GM12878 (cell line): Measurements from ENCODE around the gene GNPTAB. TPM values are rescaled to one million over a fixed set of nuclear protein-coding genes. Genes with fewer than 3 reads are reported as not detected.

ENCODE experiments used
- BCL11A ChIP-seq: IDR thresholded peaks from 2 replicates; pipeline ENCODE4 v1.6.1; 2011; ENCODE audit warnings: low read depth, low read length
- CHD1 ChIP-seq: IDR thresholded peaks from 2 replicates; pipeline ENCODE4 v1.6.1; 2012; ENCODE audit warnings: low read depth, low read length, improper control_type of control experiment
- EED ChIP-seq: sonication (generic); IDR thresholded peaks from 2 replicates; pipeline ENCODE4 v1.6.1; 2016; ENCODE audit warnings: antibody characterized with exemption, low read depth
- ETV6 ChIP-seq, 2 experiments: fragments of 450-650 bp in 1 of 2; IDR thresholded peaks in 1 of 2; conservative IDR thresholded peaks in 1 of 2; 2 replicates each; pipeline ENCODE4 v1.6.1; 2014; ENCODE audit warnings: antibody characterized with exemption in 1 of 2, borderline replicate concordance in 1 of 2, low read depth in 1 of 2, mild to moderate bottlenecking in 1 of 2, moderate library complexity in 1 of 2
- FOXM1 ChIP-seq: IDR thresholded peaks from 2 replicates; pipeline ENCODE4 v1.6.1; 2012; ENCODE audit warnings: low read depth, mild to moderate bottlenecking, inconsistent platforms, low read length, moderate library complexity
- HDAC2 ChIP-seq: fragments of 200-600 bp; sonication (generic); IDR thresholded peaks from 2 replicates; pipeline ENCODE4 v1.6.1; 2017
- HDGF ChIP-seq: fragments of 450-650 bp; IDR thresholded peaks from 2 replicates; pipeline ENCODE4 v1.6.1; 2016; ENCODE audit warnings: antibody characterized with exemption
- LARP7 ChIP-seq: fragments of 450-650 bp; IDR thresholded peaks from 2 replicates; pipeline ENCODE4 v1.6.1; 2017; ENCODE audit warnings: mild to moderate bottlenecking
- NFYA ChIP-seq: IDR thresholded peaks from 2 replicates; pipeline ENCODE4 v1.6.1; 2011; ENCODE audit warnings: low read depth, mild to moderate bottlenecking, low read length, improper control_type of control experiment, borderline replicate concordance
- NR2F1 ChIP-seq: fragments of 450-650 bp; conservative IDR thresholded peaks from 2 replicates; pipeline ENCODE4 v1.6.1; 2017; ENCODE audit warnings: mild to moderate bottlenecking
- POLR2AphosphoS5 ChIP-seq: IDR thresholded peaks from 2 replicates; pipeline ENCODE4 v1.6.1; 2011; ENCODE audit warnings: mild to moderate bottlenecking, low read length, inconsistent platforms
- RAD21 ChIP-seq: IDR thresholded peaks from 2 replicates; pipeline ENCODE4 v1.6.1; 2011; ENCODE audit warnings: mild to moderate bottlenecking, low read depth, low read length, moderate library complexity; ENCODE audit not compliant: insufficient read depth
- SREBF2 ChIP-seq: IDR thresholded peaks from 2 replicates; pipeline ENCODE4 v1.6.1; 2012; ENCODE audit warnings: mild to moderate bottlenecking, low read length
- ZNF24 ChIP-seq: fragments of 450-650 bp; IDR thresholded peaks from 2 replicates; pipeline ENCODE4 v1.6.1; 2017; ENCODE audit warnings: antibody characterized with exemption, mild to moderate bottlenecking
- polyA plus RNA-seq, 11 experiments: library from polyadenylated mRNA; depleted of rRNA in 4 of 11; unstranded in 6 of 11; stranded (reverse) in 5 of 11; fragments of >200 nt; fragmentation: Nextera tagmentation in 4 of 11; fragmentation: Illumina TruSeq in 1 of 11; extraction: Ambion mirVana in 4 of 11; extraction: Trizol in 1 of 11; gene quantifications; 1 replicate in 1 of 11; 2 replicates in 10 of 11; pipeline versions ENCODE4 v1.2.1 to v1.2.3, GENCODE V29; 2011 to 2016; ENCODE audit warnings: inconsistent platforms in 2 of 11, missing spikeins in 2 of 11, low read depth in 1 of 11
- total RNA-seq, 4 experiments: library from RNA; depleted of rRNA in 3 of 4; stranded (reverse); fragments of >200 nt in 3 of 4; fragmentation: Illumina TruSeq in 1 of 4; extraction: Trizol in 1 of 4; gene quantifications; 2 replicates each; pipeline versions ENCODE4 v1.2.1 to v1.2.3, GENCODE V29; 2013 to 2021
- TF ChIP-seq, protein P1 (sequence below): fragments of 450-650 bp; formaldehyde crosslinking; IDR thresholded peaks from 2 replicates; pipeline ENCODE4 v1.4.0; 2020; ENCODE audit warnings: mild to moderate bottlenecking, moderate library complexity
- TF ChIP-seq, protein P2 (sequence below): IDR thresholded peaks from 2 replicates; pipeline ENCODE4 v1.6.1; 2011; ENCODE audit warnings: borderline replicate concordance, low read depth, mild to moderate bottlenecking, moderate library complexity, low read length; ENCODE audit not compliant: insufficient read depth, poor library complexity, severe bottlenecking
- TF ChIP-seq, protein P3 (sequence below): fragments of 450-650 bp; IDR thresholded peaks from 2 replicates; pipeline ENCODE4 v1.6.1; 2018; ENCODE audit warnings: borderline replicate concordance, mild to moderate bottlenecking; ENCODE audit not compliant: partially characterized antibody
- TF ChIP-seq, protein P4 (sequence below): fragments of 450-650 bp; IDR thresholded peaks from 2 replicates; pipeline ENCODE4 v1.6.1; 2017; ENCODE audit warnings: low read depth, mild to moderate bottlenecking, moderate library complexity
- TF ChIP-seq, protein P5 (sequence below): fragments of 150-350 bp; IDR thresholded peaks from 2 replicates; pipeline ENCODE4 v1.6.1; 2014; ENCODE audit warnings: mild to moderate bottlenecking, low read depth, low read length
- TF ChIP-seq, protein P6 (sequence below): IDR thresholded peaks from 2 replicates; pipeline ENCODE4 v1.6.1; 2012; ENCODE audit warnings: low read depth, low read length, improper control_type of control experiment

Gene GNPTAB
- total and polyA plus RNA-seq, 10 of the 15 experiments (the other 5 are each of a cell fraction or from before 2014, with no cell fraction given) = 9.8 to 38.9 (median 35.3) TPM

DNA sequence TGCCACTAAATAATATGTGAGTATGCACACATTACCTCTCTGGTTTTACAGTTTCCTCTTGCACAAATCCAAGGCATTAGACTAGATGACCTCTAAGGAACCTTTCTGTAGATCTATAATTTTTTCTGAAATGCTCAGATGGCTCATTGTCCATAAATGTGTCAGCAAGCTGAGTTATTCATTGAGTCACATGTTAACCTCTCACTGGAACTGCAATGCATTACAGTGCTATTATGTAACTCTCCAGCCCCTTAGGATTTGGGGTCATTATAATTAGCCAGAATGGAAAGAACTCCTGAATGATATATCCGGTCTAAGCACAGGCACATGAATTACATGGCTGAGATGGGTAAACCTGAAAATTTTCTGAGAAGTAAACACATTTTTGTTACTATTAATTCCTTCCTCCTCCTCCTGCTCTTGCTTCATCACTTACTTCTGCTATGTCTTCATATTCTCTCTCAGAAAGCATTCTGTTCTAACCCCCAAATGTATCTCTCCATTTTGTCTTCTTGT is 26.3 kb upstream of the GNPTAB start (continued):
- TF ChIP-seq CHD1 = no peak
- TF ChIP-seq FOXM1 = peak; percentile 88; the same call in 1 of the 2 replicates
- TF ChIP-seq, protein P1, sequence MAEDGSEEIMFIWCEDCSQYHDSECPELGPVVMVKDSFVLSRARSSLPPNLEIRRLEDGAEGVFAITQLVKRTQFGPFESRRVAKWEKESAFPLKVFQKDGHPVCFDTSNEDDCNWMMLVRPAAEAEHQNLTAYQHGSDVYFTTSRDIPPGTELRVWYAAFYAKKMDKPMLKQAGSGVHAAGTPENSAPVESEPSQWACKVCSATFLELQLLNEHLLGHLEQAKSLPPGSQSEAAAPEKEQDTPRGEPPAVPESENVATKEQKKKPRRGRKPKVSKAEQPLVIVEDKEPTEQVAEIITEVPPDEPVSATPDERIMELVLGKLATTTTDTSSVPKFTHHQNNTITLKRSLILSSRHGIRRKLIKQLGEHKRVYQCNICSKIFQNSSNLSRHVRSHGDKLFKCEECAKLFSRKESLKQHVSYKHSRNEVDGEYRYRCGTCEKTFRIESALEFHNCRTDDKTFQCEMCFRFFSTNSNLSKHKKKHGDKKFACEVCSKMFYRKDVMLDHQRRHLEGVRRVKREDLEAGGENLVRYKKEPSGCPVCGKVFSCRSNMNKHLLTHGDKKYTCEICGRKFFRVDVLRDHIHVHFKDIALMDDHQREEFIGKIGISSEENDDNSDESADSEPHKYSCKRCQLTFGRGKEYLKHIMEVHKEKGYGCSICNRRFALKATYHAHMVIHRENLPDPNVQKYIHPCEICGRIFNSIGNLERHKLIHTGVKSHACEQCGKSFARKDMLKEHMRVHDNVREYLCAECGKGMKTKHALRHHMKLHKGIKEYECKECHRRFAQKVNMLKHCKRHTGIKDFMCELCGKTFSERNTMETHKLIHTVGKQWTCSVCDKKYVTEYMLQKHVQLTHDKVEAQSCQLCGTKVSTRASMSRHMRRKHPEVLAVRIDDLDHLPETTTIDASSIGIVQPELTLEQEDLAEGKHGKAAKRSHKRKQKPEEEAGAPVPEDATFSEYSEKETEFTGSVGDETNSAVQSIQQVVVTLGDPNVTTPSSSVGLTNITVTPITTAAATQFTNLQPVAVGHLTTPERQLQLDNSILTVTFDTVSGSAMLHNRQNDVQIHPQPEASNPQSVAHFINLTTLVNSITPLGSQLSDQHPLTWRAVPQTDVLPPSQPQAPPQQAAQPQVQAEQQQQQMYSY = no peak
- TF ChIP-seq, protein P2, sequence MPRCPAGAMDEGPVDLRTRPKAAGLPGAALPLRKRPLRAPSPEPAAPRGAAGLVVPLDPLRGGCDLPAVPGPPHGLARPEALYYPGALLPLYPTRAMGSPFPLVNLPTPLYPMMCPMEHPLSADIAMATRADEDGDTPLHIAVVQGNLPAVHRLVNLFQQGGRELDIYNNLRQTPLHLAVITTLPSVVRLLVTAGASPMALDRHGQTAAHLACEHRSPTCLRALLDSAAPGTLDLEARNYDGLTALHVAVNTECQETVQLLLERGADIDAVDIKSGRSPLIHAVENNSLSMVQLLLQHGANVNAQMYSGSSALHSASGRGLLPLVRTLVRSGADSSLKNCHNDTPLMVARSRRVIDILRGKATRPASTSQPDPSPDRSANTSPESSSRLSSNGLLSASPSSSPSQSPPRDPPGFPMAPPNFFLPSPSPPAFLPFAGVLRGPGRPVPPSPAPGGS = peak; percentile 54
- peak; percentile 65; the same call in 1 of the 2 replicates for TF ChIP-seq BCL11A
- TF ChIP-seq, protein P3, sequence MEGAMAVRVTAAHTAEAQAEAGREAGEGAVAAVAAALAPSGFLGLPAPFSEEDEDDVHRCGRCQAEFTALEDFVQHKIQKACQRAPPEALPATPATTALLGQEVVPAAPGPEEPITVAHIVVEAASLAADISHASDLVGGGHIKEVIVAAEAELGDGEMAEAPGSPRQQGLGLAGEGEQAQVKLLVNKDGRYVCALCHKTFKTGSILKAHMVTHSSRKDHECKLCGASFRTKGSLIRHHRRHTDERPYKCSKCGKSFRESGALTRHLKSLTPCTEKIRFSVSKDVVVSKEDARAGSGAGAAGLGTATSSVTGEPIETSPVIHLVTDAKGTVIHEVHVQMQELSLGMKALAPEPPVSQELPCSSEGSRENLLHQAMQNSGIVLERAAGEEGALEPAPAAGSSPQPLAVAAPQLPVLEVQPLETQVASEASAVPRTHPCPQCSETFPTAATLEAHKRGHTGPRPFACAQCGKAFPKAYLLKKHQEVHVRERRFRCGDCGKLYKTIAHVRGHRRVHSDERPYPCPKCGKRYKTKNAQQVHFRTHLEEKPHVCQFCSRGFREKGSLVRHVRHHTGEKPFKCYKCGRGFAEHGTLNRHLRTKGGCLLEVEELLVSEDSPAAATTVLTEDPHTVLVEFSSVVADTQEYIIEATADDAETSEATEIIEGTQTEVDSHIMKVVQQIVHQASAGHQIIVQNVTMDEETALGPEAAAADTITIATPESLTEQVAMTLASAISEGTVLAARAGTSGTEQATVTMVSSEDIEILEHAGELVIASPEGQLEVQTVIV = no peak
- TF ChIP-seq, protein P4, sequence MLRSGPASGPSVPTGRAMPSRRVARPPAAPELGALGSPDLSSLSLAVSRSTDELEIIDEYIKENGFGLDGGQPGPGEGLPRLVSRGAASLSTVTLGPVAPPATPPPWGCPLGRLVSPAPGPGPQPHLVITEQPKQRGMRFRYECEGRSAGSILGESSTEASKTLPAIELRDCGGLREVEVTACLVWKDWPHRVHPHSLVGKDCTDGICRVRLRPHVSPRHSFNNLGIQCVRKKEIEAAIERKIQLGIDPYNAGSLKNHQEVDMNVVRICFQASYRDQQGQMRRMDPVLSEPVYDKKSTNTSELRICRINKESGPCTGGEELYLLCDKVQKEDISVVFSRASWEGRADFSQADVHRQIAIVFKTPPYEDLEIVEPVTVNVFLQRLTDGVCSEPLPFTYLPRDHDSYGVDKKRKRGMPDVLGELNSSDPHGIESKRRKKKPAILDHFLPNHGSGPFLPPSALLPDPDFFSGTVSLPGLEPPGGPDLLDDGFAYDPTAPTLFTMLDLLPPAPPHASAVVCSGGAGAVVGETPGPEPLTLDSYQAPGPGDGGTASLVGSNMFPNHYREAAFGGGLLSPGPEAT = peak; percentile 44; the same call in 1 of the 2 replicates
- TF ChIP-seq SREBF2 = no peak
- TF ChIP-seq, protein P5, sequence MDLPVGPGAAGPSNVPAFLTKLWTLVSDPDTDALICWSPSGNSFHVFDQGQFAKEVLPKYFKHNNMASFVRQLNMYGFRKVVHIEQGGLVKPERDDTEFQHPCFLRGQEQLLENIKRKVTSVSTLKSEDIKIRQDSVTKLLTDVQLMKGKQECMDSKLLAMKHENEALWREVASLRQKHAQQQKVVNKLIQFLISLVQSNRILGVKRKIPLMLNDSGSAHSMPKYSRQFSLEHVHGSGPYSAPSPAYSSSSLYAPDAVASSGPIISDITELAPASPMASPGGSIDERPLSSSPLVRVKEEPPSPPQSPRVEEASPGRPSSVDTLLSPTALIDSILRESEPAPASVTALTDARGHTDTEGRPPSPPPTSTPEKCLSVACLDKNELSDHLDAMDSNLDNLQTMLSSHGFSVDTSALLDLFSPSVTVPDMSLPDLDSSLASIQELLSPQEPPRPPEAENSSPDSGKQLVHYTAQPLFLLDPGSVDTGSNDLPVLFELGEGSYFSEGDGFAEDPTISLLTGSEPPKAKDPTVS = no peak
- TF ChIP-seq NFYA = no peak
- no peak for TF ChIP-seq POLR2AphosphoS5
- TF ChIP-seq ETV6 (conservative IDR thresholded peaks at IDR 0.05 in 1 of 2, IDR thresholded peaks at IDR 0.05 in 1 of 2; ENCODE audit: borderline replicate concordance in 1 of 2, low read depth in 1 of 2) = peak in 1 of 2 experiments; percentile 53; a peak in 1 of 4 replicates
- TF ChIP-seq ZNF24 = no peak
- no peak for TF ChIP-seq LARP7
- peak; percentile 69 for TF ChIP-seq EED
- no peak for TF ChIP-seq HDGF
- TF ChIP-seq, protein P6, sequence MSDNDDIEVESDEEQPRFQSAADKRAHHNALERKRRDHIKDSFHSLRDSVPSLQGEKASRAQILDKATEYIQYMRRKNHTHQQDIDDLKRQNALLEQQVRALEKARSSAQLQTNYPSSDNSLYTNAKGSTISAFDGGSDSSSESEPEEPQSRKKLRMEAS = no peak
- peak; percentile 81; the same call in 1 of the 2 replicates for TF ChIP-seq NR2F1
- no peak for TF ChIP-seq RAD21
- TF ChIP-seq HDAC2 = no peak
